Measurements from ENCODE around the gene WDFY4.

The WDFY4 gene

DNA sequence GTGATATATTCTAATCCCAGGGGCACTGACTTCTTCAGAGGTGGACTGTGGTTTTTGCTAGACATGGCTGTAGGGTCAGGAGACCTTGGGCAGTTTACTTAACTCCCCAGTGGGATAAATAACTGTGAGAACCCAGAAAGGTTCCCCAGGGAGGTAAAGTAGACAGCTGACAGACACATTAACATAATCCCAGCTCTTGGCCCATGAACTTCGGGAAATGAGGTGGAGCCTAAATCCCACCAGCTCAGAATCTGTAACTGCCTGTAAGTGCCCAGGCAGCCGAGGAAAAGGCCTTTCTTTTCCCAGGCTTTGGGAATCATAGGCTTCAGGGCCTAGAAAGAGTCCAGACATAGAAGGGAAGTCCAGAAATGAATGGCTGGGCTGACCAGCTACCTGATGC, 149.0 kb downstream of the WDFY4 start:
- H3K4me1 ChIP-seq (ENCODE audit: insufficient read depth, low read length), result no peaks in the 10 kb centered on the region
- H3K9ac ChIP-seq (ENCODE audit: low read depth, low read length), result no peak overlapping the region
- no peaks in the 10 kb centered on the region for H3K36me3 ChIP-seq (ENCODE audit: insufficient read depth, low read length)
- no peaks in the 10 kb centered on the region for H3K9me3 ChIP-seq (ENCODE audit: control insufficient read depth, insufficient read depth, low read length)

DNA sequence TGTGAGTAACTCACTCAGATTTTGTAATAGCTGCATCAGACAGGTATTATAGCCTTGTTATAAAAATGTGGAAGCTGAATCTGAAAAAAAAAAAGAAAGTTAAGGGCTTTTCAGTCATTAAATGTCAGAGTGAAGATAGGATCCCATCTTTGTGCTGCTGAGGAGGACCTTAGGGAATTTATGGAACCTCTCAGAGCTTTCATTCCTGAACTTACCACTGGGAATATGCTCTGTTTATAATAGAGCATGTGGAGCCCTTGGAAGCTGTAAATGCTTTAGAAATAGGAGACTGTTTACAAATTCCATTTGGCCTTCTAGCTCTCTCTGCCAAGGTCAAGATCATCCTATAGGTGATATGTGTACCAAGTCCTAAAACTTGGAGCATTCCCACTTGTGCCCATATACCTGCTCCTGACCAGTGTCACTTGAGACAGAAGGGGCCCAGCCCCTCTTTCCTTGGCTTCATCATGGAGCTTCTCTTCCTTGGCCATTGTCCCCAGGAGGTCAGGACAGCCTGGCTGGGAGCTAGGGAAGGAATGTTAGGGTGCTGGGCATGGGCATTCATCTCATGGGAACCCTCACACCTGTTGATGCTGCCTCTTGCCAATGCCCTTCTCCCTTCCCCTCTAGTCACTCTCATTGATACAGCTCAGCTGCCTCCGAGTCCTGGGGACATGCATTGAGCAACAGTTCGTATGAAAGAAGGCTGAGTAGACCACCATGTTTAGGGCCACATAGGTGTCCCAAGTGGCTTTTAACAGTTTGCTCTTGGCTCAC, 149.7 kb downstream of the WDFY4 start:
- Histone ChIP-seq H3K9ac (ENCODE audit: low read depth, low read length) (no peak overlapping the region), H3K4me1 (ENCODE audit: insufficient read depth, low read length) (no peaks in the 10 kb centered on the region), H3K36me3 (ENCODE audit: insufficient read depth, low read length) (no peaks in the 10 kb centered on the region), H3K9me3 (ENCODE audit: control insufficient read depth, insufficient read depth, low read length) (no peaks in the 10 kb centered on the region)

DNA sequence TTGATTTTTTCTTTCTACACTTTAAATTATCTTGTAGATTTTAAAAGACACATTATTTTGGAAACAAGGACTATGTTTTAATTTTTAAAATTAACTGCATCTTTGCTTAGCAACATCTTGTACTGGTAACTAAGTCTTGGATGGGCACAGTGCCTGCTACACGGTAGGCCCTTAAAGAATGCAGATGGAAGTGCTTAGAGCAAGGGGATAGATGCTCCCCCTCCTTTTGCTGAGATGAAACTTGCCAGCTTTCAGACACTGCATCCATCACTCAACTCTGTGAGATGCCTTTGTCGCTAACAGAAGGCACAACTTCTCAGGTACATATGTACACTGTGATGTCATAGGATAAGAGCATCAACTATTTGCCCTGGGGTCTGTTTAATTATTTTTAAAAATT, 151.1 kb downstream of the WDFY4 start:
- Histone ChIP-seq H3K36me3 (ENCODE audit: insufficient read depth, low read length) (no peaks in the 10 kb centered on the region), H3K9me3 (ENCODE audit: control insufficient read depth, insufficient read depth, low read length) (no peaks in the 10 kb centered on the region), H3K4me1 (ENCODE audit: insufficient read depth, low read length) (no peaks in the 10 kb centered on the region), H3K9ac (ENCODE audit: low read depth, low read length) (no peak overlapping the region)

DNA sequence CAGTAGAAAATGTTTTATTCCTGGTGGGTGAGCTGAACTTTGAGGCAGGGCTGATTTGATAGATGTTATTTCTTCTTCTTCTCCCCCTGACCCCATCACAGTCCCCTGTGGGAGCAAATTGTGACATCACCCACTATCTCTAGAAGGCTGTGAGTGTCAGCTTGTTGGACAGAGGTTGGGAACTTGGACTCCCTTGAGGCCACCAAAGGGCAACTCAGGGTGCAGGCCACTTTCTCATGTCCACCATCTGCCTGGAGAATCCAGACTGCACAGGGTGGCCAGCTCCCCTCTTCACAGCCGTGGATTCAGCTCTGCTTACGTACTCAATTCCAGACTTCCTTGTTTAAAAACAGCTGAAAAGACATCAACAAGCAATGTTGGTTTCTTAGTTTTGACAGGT, 151.9 kb downstream of the WDFY4 start:
- Histone ChIP-seq H3K36me3 (ENCODE audit: insufficient read depth, low read length) (no peaks in the 10 kb centered on the region), H3K9me3 (ENCODE audit: control insufficient read depth, insufficient read depth, low read length) (no peaks in the 10 kb centered on the region), H3K4me1 (ENCODE audit: insufficient read depth, low read length) (no peaks in the 10 kb centered on the region), H3K9ac (ENCODE audit: low read depth, low read length) (no peak overlapping the region)

DNA sequence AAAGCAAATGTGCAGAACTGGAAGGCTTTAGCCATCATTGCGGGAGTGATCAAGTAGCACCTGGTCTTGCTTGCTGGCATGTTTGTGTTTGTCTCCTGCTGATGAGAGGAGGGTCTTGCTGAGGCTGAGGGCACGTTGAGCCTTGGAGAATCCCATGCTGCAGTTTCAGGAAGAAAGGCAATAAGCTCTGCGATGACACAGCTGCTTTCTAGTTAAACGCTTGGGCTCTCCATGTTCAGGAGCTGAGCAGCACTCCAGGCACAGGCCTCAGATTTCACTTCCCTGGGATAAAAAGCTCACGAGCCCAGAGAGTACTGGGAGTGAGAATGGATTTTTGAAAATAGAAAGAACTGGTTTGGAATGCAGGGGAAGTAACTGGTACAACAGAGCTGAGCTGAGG, 154.2 kb downstream of the WDFY4 start:
- Histone ChIP-seq H3K9ac (ENCODE audit: low read depth, low read length) (no peak overlapping the region), H3K9me3 (ENCODE audit: control insufficient read depth, insufficient read depth, low read length) (no peaks in the 10 kb centered on the region), H3K4me1 (ENCODE audit: insufficient read depth, low read length) (no peaks in the 10 kb centered on the region), H3K36me3 (ENCODE audit: insufficient read depth, low read length) (no peaks in the 10 kb centered on the region)

DNA sequence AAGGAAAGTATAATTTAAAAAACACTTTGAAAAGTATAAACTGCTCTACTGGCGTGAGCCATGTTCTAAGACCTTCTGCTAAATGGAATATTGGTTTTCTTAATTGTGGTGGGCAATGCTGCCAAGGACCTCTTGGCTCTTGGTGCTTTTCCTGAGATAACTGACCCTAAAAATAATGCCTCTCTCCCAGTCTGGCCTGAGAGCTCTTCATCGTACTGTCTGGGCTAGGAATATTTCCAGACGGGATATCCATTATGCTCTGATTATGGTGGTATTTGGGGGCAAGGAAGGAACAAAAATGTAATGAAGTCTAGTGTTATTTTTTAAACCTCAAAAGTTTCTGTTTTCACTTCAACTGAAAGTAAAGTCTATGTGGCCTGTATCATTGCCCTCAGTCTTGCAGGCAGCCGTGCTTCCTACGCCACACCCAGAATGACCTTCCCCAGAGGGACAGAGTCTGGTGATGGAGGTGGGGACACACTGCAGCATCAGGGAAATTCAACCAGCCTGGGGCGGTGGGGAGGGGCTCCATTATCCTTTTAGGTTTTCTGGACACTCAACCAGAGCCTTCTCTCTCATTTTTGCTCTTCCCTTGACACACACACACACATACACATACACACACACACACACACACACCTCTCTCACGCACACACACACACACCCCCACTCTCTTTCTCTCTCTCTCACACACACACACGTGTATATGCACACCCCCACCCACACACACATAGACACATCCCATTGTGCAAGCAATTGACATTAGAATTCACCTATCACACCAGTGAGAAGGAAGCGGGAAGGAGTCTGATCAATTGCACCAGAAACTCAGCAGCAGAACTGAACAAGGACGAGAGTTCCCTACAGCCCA, 155.4 kb downstream of the WDFY4 start:
- no peaks in the 10 kb centered on the region for H3K9me3 ChIP-seq (ENCODE audit: control insufficient read depth, insufficient read depth, low read length)
- no peaks in the 10 kb centered on the region for H3K36me3 ChIP-seq (ENCODE audit: insufficient read depth, low read length)
- no peaks in the 10 kb centered on the region for H3K4me1 ChIP-seq (ENCODE audit: insufficient read depth, low read length)
- H3K9ac ChIP-seq (ENCODE audit: low read depth, low read length), result no peak overlapping the region

DNA sequence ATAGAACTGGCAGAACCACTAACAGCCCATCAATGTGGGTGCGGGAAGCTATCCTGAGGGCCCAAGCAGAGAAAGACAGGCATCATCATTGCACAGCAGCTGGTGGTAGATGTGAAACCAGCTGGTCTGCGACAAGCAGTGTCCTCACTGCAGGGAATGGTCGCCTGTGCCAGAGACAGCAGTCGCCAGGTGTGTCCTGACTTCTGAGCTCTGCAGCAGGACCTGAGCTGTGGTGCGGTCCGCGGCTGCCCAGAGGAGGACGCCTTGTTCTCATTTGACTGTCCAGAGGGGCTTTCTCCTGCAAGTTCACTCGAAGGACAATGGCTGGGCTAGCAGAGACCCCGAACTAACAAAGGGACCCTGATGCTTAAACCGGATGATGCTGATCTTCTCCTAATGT, 157.6 kb downstream of the WDFY4 start:
- H3K36me3 ChIP-seq (ENCODE audit: insufficient read depth, low read length), result no peaks in the 10 kb centered on the region
- H3K9me3 ChIP-seq (ENCODE audit: control insufficient read depth, insufficient read depth, low read length), result no peaks in the 10 kb centered on the region
- no peaks in the 10 kb centered on the region for H3K4me1 ChIP-seq (ENCODE audit: insufficient read depth, low read length)
- H3K9ac ChIP-seq (ENCODE audit: low read depth, low read length), result no peak overlapping the region

DNA sequence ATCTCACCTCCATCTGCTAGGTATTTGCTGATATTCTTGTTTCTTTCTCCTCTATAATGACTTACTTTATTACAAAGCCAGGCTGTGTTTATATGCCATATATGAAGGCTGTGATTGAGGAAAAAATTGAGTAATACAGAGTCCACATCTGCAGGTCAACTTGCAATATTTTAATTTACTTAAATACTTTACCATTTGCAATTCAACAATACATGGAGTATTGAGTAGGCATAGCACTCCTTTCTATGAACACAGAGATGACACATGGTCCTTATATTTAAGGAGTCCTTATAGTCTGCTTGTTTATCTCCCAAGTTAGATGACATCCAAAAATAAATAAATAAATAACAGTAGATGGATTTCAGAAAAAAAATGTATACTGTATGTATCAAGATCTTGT, 158.5 kb downstream of the WDFY4 start:
- Histone ChIP-seq H3K9ac (ENCODE audit: low read depth, low read length) (no peak overlapping the region), H3K4me1 (ENCODE audit: insufficient read depth, low read length) (no peaks in the 10 kb centered on the region), H3K9me3 (ENCODE audit: control insufficient read depth, insufficient read depth, low read length) (no peaks in the 10 kb centered on the region), H3K36me3 (ENCODE audit: insufficient read depth, low read length) (no peaks in the 10 kb centered on the region)

DNA sequence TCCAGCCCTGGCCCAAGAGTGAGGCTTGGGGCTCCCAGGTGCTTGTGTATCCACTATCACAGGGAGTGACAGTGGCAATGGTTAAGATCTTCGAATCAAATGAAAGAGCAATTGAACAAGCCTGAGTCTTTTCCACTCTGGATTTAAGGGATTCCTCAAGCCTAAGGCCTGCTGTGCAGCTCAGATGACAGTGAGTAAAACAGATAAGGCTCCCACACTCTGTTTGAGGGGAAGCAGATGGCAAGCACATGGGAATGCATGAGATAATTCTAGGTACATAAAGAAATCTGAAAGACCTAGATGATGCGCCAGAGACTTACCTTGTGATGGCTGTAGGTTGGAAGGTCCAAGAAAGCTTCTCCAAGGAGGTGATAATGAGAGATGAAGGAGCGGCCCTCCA, 159.9 kb downstream of the WDFY4 start:
- Histone ChIP-seq H3K36me3 (ENCODE audit: insufficient read depth, low read length) (no peaks in the 10 kb centered on the region), H3K9me3 (ENCODE audit: control insufficient read depth, insufficient read depth, low read length) (no peaks in the 10 kb centered on the region), H3K9ac (ENCODE audit: low read depth, low read length) (no peak overlapping the region), H3K4me1 (ENCODE audit: insufficient read depth, low read length) (no peaks in the 10 kb centered on the region)

DNA sequence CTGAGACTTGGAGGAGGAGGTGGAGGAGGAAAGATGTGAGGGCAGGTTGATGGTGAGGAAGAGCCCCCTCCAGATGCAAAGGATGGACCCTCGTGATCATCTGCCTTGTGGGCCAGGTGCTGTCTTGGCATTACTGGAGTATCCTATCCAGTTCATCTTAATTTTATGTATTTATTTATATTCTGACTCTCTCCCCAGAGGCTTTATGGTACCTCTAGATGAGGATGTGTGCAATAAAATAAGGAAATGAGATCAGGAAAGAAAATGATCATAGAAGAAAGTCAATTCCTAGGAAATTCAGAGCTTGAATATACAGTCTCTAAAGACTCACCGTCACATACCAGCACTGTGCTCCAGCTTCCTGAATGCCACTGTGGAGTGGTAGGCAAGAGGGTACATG, 160.8 kb downstream of the WDFY4 start:
- Histone ChIP-seq H3K36me3 (ENCODE audit: insufficient read depth, low read length) (no peaks in the 10 kb centered on the region), H3K9ac (ENCODE audit: low read depth, low read length) (no peak overlapping the region), H3K4me1 (ENCODE audit: insufficient read depth, low read length) (no peaks in the 10 kb centered on the region), H3K9me3 (ENCODE audit: control insufficient read depth, insufficient read depth, low read length) (no peaks in the 10 kb centered on the region)

DNA sequence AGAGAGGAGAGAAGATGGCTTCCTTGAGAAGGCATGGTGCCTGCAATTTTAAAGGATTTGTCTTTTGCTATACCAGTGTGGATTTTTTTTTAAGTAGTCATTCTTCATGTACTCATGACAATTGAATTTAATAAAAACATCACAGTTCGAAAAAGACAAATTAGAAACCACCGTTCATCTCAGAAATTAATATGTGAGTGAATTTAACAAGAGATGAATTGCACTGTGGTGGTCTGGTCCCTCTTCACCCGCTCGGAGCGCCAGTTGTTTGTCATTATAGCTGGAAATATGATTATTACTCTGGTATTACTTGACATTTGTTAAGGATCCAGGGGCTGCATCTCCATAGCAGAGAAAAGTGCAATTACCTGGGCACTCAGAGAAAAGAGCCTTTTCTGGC, 163.0 kb downstream of the WDFY4 start:
- H3K9ac ChIP-seq (ENCODE audit: low read depth, low read length), result no peak overlapping the region
- H3K4me1 ChIP-seq (ENCODE audit: insufficient read depth, low read length), result no peaks in the 10 kb centered on the region
- no peaks in the 10 kb centered on the region for H3K36me3 ChIP-seq (ENCODE audit: insufficient read depth, low read length)
- H3K9me3 ChIP-seq (ENCODE audit: control insufficient read depth, insufficient read depth, low read length), result no peaks in the 10 kb centered on the region

DNA sequence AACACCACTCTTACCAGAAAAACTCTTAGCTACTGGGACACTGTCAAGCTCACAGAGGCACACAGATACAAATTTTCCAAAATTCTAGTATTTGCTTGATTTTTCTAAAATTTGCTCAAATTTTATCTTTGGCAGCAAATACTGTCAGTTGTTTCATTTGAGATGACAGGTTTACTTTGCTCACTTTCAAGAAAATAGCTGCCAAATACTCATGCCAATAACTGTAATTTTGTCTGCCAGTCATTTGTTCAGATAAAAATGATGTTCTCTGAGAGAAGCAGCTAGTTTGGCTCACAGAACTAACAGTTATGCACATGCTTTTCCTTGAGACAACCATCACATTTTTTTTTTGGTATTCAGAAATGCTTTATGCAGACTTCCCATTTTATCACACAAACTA, 172.2 kb downstream of the WDFY4 start:
- H3K9me3 ChIP-seq (ENCODE audit: control insufficient read depth, insufficient read depth, low read length), result no peaks in the 10 kb centered on the region
- H3K4me1 ChIP-seq (ENCODE audit: insufficient read depth, low read length), result no peaks in the 10 kb centered on the region
- no peaks in the 10 kb centered on the region for H3K36me3 ChIP-seq (ENCODE audit: insufficient read depth, low read length)
- no peak overlapping the region for H3K9ac ChIP-seq (ENCODE audit: low read depth, low read length)

DNA sequence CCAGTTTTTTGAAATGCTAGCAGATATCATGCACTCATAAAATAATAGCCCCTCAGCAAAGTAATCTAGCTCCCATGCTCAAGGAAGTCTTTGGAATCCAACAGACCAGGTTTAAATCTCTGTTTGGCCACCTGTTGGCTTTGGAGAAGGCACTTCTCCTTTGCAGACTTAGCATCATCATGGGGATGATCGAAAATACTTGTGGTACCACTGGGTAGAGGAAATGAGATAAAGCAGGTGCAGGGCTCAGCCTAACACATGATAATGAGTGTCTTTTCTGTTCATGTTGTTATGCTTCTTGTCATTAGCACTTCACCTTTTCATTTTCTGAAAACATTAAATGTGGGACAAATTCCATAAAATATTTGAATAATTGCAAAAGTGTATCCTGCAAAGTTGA, 187.6 kb downstream of the WDFY4 start:
- Histone ChIP-seq H3K9me3 (ENCODE audit: control insufficient read depth, insufficient read depth, low read length) (no peaks in the 10 kb centered on the region), H3K4me1 (ENCODE audit: insufficient read depth, low read length) (no peaks in the 10 kb centered on the region), H3K9ac (ENCODE audit: low read depth, low read length) (no peak overlapping the region), H3K36me3 (ENCODE audit: insufficient read depth, low read length) (no peaks in the 10 kb centered on the region)

DNA sequence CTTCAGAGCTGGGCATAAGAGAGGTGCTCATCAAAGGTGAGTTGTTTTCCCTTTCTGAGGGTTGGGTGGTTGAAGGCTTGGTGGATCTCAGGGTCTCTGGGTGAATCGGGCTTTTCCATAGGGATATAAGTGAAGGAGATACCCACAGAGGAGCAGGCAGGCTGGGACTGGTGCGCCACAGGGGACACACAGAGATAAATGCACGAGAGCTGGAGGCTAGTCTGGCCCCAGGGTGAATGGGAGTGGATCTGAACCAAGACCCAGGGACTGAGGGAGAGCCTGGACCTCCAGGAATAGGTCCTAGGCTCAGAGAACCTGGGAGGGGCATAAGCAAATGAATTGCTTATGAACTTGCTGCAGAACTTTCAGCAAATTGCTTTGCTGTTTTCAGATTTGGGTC, 193.4 kb downstream of the WDFY4 start:
- Histone ChIP-seq H3K9ac (ENCODE audit: low read depth, low read length) (no peak overlapping the region), H3K4me1 (ENCODE audit: insufficient read depth, low read length) (no peaks in the 10 kb centered on the region), H3K9me3 (ENCODE audit: control insufficient read depth, insufficient read depth, low read length) (no peaks in the 10 kb centered on the region), H3K36me3 (ENCODE audit: insufficient read depth, low read length) (no peaks in the 10 kb centered on the region)

DNA sequence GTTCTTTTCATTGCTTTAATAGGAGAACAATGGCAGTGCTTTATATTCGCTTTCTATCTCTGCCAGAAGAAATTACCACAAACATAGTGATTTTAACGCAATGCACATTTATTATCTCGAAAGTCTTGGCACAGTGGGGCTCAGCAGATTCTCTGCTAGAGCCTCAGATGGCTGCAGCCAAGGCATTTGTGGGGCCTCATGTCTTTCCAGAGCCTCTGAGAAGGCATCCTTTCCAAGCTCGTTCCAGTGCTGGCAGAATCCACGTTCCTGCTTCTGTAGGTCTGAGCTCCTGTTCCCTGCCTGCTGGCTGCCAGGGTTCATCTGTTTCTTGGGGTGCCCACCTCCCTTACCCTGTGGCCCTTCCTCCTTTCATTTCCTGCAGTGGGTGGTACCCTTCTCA, 194.8 kb downstream of the WDFY4 start:
- no peaks in the 10 kb centered on the region for H3K36me3 ChIP-seq (ENCODE audit: insufficient read depth, low read length)
- no peaks in the 10 kb centered on the region for H3K4me1 ChIP-seq (ENCODE audit: insufficient read depth, low read length)
- no peak overlapping the region for H3K9ac ChIP-seq (ENCODE audit: low read depth, low read length)
- no peaks in the 10 kb centered on the region for H3K9me3 ChIP-seq (ENCODE audit: control insufficient read depth, insufficient read depth, low read length)
